SH-SY5Y (cell line): ENCODE data around the gene GRB10.

Experiments used
- GATA2 ChIP-seq: IDR thresholded peaks from 2 replicates; pipeline ENCODE4 v1.6.1; 2011; ENCODE audit warnings: mild to moderate bottlenecking, low read depth, low read length
- GATA3 ChIP-seq: IDR thresholded peaks from 2 replicates; pipeline ENCODE4 v1.6.1; 2011; ENCODE audit warnings: low read depth, mild to moderate bottlenecking, low read length, moderate library complexity

DNA sequence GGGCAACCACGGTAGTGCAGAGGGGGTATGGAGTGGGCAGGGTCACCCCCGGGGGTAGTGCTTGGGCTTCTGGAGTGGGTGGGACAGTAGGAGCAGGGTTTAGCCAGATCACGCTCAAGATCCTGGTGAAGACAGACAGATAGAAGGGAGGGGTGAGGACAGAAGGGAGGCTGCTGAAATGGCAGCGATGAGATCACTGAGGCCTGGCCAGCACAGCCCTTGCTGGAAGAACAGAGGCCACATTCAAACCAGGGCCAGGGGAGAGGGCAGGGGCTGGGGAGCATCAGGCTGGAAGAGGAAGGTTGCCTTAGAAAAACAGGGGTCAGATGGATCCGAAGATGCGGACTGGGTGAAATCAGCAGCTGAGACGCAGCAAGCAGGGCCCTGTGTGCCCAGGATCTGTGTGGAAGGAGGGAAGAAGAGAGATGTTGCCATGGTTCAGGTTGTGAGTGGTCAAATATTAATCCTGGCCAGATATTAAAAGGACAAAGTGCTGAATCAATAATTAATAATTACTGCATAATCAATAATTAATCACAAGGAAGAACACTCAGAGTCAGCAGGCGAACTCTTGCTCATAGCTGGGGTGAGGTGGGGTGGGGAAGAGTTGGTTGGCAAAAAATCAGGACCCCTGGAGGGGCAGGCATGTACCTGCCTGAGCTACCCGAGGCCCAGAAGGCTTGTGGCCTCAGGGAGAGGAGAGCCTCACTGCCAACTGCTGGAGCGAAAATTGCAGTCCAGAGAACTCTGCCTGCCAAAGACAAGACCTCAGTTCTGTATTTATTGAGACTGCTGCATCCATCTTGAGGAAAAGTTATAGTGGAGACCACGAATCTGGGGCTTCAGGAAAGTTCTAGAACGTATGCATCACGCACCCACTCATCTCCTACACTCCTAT is 105.7 kb downstream of the GRB10 start:
- no peak for TF ChIP-seq GATA2
- TF ChIP-seq GATA3: no peak
